A673 (cell line): ENCODE data around the gene TRIM41.

ENCODE experiments used
- CTCF ChIP-seq: fragments of 300-800, 200-600 bp; sonication (generic); conservative IDR thresholded peaks from 2 replicates; pipeline ENCODE4 v1.5.1; 2017; ENCODE audit warnings: low read depth, mild to moderate bottlenecking, antibody characterized with exemption, low read length, moderate library complexity, mixed read lengths
- EZH2 ChIP-seq: fragments of 200-600 bp; sonication (generic); IDR thresholded peaks from 2 replicates; pipeline ENCODE4 v1.6.1; 2017; ENCODE audit warnings: borderline replicate concordance, low read depth, mild to moderate bottlenecking, mixed read lengths, antibody characterized with exemption, low read length; ENCODE audit not compliant: poor library complexity, severe bottlenecking

- no peak for TF ChIP-seq CTCF
- no peak for TF ChIP-seq EZH2
These were observed 15.7 kb upstream of the TRIM41 start for GRCh38 chr5:181207214-181207959.
